Measurements from ENCODE around the gene LPP.

The LPP gene

GRCh38 chr3:188269040-188269439, 115.1 kb downstream of the LPP start:
- ChIA-PET POLR2A (ENCODE audit: low non-redundant PET) (no interaction called here), CTCF (interaction anchor here (0.5 to 0.6 kb wide), 3 partner anchors 528 to 1850 kb away, joined by 3 read pairs; no protein-coding TSS in a partner anchor)
- no peak for DNase-seq (ENCODE audit: low spot score)
- no peak for TF ChIP-seq CTCF (conservative IDR thresholded peaks at IDR 0.05; ENCODE audit: low read depth)
- H3K27ac ChIP-seq: no peak overlapping the region

- ChIA-PET POLR2A (ENCODE audit: low non-redundant PET) (no interaction called here), CTCF (interaction anchor here (0.6 kb wide), 1 partner anchor 316 kb away, joined by 4 read pairs; no protein-coding TSS in a partner anchor)
- no peak overlapping the region for H3K27ac ChIP-seq
- TF ChIP-seq CTCF (conservative IDR thresholded peaks at IDR 0.05; ENCODE audit: low read depth): no peak
- DNase-seq (ENCODE audit: low spot score): no peak
Measured at GRCh38 chr3:188270423-188270972, 116.5 kb downstream of the LPP start.

GRCh38 chr3:188271226-188271914, 117.4 kb downstream of the LPP start:
- CTCF ChIA-PET: interaction anchor here (0.6 to 0.8 kb wide), 3 partner anchors 33 to 463 kb away, joined by 3 to 4 read pairs (median 3); no protein-coding TSS in a partner anchor
- no peak overlapping the region for H3K27ac ChIP-seq
- TF ChIP-seq CTCF (conservative IDR thresholded peaks at IDR 0.05; ENCODE audit: low read depth): no peak
- POLR2A ChIA-PET (ENCODE audit: low non-redundant PET): no interaction called here
- no peak for DNase-seq (ENCODE audit: low spot score)

GRCh38 chr3:188272481-188273372, 118.8 kb downstream of the LPP start:
- ChIA-PET POLR2A (ENCODE audit: low non-redundant PET) (no interaction called here), CTCF (interaction anchor here (0.6 to 1.1 kb wide), 5 partner anchors 16 to 532 kb away, joined by 3 to 4 read pairs (median 3); no protein-coding TSS in a partner anchor)
- no peak overlapping the region for H3K27ac ChIP-seq
- peak; percentile 66 for DNase-seq (ENCODE audit: low spot score)
- TF ChIP-seq CTCF (conservative IDR thresholded peaks at IDR 0.05; ENCODE audit: low read depth): no peak

- POLR2A ChIA-PET (ENCODE audit: low non-redundant PET): no interaction called here
- no peak for TF ChIP-seq CTCF (conservative IDR thresholded peaks at IDR 0.05; ENCODE audit: low read depth)
- DNase-seq (ENCODE audit: low spot score): no peak
- CTCF ChIA-PET: interaction anchor here (0.7 kb wide), 1 partner anchor 11 kb away, joined by 3 read pairs; no protein-coding TSS in a partner anchor
- H3K27ac ChIP-seq: no peak overlapping the region
Measured at GRCh38 chr3:188274249-188274915, 120.4 kb downstream of the LPP start.

GRCh38 chr3:188276375-188276774, 122.4 kb downstream of the LPP start:
- ChIA-PET POLR2A (ENCODE audit: low non-redundant PET) (no interaction called here), CTCF (no interaction called here)
- no peak for DNase-seq (ENCODE audit: low spot score)
- TF ChIP-seq CTCF (conservative IDR thresholded peaks at IDR 0.05; ENCODE audit: low read depth): no peak
- H3K27ac ChIP-seq: no peak overlapping the region
